Hematopoietic multipotent progenitor cell treated with erythropoietin and hydrocortisone succinate and interleukin-3 and kit ligand, for 15 days (in vitro differentiated cells): ENCODE data around the gene STAT4.
"Not testable (repeated sequence)": the region's sequence is repeated elsewhere in the genome, so short reads cannot be mapped to it uniquely, and the experiment has no call there.

Experiments
- DNase-seq: peaks from one replicate; pipeline ENCODE4 v3.0.0-alpha.2; 2015; ENCODE audit warnings: low spot score

Gene STAT4

DNA sequence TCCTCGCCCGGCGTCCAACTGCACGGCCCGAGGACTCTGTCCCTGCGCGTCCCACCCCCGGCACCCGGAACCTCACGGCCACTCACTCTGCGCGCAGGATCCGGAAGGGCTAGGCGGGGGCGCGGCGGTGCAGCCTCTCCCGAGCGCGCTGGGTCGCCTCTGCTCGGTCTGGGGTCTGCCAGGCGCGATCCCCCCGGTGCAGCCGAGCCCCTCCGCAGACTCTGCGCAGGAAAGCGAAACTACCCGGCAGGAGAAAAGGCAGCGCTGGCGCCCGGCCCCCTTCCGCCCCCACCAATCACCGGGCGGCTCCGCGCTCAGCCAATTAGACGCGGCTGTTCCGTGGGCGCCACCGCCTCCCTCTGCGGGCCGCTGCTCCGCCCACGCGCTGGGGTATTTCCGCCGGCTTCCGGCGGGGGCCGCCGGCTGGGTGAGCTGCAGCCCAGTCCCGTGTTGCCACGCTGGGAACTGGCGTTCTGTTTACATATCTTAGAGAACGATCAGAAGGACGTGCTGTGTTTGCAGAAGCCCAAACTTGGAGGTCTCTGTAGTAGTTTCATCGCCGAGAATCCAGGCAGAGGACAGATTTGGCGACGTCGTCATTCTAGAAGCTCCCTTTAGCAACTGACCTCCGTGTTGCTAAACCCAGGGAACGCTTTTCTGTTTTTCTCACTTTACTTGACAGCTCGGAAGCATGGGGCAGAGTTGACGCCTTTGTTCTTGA is 136.7 kb downstream of the STAT4 start, which contains the start of gene STAT1:
STAT1 (minus strand) TSS at position 240 of the 721 bp plus-strand sequence. CDS start 4,168 bp downstream, outside the sequence.
- DNase-seq = peak; percentile 92

DNA sequence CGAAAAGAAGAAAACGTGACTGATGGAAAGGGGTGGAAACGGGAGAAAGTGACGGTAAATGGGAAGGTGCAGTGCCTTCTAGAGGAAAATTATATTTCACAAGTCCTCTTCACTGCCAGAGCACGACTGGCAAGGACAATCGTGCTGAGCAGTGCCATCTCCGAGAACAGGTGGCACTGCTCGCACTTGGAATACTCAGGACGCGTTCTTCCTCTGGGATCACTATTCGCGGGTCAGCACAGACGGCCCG is 137.2 kb downstream of the STAT4 start:
- no peak for DNase-seq

DNA sequence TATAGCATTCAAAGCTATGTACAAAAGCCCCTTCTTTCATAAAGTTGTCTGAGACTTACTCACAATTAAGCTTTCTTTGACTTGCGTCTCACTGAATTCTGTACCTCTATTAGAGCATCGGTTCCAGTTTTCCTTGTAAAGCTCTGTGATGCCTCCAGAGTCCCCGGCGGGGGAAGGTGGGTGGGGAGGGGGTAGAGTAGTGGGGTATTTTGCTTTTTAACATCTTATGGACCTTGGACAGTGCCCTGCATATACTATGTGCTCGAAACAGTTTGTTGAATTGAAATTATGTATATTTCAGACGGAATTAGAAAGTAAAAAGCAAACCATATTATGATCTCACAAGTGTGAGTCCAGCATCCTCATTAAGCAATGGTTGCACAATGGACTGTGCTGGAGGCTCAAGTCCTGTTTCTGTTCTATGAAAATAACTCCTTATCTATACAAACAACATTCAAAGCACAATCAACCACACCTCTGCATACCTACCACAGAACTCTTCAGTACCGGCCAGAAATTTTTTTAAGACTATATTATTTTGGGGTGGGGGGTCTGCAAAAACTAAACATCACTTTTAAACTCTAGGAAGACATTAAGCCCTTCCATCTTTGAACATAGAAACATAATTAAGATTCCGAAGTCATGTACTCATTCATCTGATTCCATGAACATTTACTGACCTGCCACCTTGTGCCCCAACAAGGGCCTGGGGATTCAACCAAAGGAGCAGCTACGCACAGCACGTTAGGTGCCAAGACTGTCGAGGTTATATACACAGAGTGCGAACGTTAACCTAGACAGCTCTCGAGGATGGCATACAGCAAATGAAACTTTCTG is 137.7 kb downstream of the STAT4 start:
- no peak for DNase-seq

DNA sequence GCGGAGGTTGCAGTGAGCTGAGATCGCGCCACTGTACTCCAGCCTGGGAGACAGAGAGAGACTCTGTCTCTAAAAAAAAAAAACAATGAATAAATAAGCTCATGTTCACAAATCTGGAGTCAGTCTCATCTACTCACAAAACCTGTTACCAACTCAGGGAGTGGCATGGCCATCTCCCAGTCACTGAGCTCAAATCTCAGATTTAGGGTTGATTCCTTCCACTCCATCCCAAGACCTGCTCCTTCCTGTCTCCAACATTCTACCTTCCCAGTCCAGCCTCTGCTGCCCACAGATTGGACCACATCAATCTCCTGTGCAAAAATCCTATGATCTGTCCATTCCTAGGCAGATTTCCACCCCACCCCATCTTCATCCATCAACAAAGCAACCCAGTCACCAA is 138.4 kb downstream of the STAT4 start:
- DNase-seq = no peak

DNA sequence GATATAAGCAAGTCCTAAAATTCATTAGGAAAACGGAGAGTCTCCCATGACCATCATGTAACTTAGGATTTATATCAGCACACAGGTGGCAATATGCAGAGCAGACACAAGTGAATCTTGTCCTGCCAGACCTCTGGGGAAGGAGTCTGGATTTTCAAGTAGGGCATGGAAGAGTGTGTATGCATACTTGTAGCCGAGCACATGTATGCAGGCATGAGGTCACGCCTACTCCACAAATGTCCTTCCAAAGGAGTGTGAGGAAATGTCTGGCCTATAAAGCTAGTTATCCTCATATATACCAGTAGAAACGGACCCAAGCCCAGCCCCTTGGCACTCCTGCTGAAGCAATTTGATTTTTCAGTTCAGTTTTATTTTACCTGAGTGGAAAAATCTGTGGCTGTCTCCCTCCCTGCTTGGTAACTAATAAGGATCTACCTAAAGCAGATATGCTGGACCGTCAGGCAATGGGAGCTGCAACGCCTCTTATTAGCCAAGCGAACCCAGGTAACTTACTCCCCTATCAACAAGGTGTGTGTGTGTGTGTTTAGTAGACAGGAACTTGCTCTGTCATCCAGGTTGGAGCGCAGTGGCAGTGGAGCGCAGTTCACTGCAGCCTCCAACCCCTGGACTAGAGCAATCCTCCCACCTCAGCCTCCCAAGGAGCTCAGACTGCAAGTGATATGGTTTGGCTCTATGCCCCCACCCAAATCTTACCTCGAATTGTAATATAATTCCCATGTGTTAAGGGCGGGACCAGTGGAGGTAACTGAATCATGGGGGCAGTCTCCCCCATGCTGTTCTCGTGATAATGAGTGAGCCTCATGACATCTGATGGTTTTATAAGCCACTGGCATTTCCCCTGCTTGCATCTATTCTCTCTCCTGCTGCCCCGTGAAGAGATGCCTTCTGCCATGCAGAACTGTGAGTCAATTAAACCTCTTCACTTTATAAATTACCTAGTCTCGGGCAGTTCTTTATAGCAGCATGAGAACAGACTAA is 139.6 kb downstream of the STAT4 start:
- DNase-seq = no peak

DNA sequence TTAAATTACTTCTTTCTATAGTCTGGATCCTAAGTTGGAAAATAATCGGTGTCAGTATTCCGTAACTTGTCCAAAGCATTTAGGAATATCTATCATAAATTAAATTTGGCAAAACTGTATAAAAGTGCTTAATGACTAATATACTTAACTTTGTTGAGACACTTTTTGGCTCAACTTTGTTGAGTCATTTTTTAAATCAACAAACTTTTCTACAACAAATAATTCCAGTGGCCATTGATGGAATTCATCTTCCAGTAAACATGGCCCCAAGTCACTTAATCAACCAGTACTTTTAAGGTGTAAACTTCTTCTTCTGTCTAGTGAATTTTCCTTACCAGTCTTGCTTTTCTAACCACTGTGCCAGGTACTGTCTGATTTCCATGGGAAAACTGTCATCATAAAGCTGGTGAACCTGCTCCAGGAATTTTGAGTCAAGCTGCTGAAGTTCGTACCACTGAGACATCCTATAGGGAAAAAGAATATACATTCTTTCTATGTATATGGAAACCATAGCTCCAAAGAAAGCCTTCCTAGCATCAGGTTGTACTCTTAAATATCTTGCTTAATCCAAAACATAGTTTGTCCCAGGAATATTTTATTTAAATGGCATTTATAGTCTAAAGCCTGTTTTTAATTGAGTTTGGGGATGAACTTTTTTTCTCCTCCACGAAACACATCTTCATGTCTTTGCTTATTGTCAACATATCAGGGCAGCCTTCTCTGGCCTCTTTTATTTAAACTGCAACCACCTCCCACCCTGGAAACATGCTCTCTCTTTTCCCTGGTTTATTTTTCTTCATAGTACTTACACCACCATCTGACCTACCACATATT is 141.0 kb downstream of the STAT4 start:
- no peak for DNase-seq

DNA sequence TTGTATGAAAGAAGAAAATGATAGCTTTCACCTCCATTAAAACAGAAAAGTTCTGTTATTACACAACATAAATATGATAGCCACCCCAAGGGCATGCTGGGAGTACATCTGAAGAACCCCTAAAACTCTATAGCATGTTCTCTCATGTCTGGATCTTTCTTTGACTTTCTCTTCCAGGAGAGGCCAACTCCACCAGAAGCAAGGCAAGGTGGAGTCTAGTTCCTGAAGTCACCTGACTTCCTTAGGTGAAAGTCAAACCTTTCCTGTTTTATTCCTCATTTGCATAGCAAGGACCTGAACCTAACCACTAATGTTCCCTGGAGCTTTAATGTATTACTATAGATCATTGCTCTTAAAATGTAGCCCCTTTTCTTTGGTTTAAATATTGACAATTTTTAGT is 142.5 kb downstream of the STAT4 start:
- no peak for DNase-seq

DNA sequence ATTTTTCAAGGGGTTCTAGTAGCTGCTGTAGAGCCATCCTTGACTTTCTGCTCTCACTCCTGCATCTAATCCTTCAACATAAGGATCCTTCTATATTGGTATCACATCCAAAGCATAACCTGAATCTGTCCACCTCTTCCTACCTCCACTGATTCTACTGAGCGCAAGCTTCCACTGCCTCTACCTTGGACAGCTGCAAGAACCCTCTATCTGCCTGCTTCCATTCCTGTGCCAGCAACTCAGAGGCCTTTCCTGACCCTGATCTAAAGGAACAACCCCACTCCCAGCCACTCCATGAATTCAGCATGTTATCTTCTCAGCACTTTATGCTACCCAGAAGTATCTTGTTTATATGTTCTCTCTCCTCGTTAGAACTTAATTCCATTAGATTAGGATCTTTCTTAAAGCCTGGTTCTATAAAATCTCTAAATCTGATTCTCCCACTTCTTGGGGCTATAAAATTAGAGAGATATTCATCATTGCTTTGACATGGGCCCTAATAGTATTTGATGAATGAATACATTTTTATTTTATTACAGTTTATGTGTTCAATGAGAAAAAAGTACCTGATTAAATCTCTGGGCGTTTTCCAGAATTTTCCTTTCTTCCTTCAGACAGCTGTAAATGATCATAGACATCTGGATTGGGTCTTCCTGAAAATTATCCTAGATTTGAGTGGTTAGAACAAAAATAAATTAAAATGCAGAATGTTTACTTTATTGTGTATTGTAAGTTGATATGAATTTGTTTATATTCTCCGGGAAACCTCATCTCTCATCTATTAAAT is 143.6 kb downstream of the STAT4 start:
- no peak for DNase-seq

DNA sequence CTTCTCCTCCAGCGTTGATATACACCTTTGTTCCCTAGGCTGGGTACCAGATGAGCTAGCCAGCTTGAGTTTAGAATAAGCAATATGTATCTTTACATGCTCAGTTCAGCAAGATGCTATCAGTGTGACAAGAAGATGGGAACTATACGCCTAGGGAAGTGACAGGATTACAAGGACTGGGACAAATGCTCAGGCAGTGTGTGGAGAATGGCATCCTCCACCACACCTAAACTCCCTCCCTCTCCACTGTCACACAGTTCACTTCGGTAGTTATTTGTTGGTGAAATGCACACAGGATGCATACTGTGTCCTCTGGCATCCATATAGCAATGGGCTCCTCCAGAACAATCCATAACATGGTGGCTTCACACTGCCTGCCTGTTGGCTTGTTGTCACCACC is 144.5 kb downstream of the STAT4 start:
- DNase-seq = no peak

DNA sequence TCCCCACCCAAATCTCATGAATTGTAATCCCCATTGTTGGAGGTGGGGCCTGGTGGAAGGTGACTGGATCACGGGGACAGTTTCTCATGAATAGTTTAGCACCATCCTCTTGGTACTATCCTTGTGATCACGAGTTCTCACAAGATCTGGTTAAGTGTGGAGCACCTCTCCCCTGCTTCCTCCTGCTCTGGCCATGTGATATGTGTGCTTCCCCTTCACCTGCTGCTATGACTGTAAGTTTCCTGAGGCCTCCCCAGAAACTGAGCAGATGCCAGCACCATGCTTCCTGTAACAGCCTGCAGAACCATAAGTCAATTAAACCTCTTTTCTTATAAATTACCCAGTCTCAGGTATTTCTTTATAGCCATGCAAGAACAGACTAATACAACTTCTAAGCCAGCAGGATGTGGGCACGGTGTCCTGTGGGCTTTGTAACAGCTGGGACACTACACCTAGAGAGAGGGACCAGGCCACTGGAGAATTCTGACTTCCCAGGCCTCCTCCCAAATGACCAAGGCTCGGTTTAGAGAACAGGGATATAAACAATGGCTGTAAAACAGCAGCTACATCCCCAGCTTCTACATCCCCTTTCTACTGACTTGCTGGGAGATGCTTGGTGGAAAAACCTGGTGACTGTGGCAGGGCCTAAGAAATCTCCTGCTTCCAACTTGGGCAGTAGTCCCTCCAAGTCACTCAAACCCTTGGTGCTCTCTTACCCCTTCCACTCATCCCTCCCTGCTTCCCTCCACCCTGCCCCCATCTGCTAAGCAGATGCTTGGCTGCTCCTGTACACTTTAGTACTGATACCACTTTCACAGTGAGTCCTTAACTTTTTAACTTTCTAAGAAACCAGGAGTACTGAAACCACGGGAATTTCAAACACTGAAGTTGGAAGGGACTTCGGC is 147.1 kb downstream of the STAT4 start:
- no peak for DNase-seq

DNA sequence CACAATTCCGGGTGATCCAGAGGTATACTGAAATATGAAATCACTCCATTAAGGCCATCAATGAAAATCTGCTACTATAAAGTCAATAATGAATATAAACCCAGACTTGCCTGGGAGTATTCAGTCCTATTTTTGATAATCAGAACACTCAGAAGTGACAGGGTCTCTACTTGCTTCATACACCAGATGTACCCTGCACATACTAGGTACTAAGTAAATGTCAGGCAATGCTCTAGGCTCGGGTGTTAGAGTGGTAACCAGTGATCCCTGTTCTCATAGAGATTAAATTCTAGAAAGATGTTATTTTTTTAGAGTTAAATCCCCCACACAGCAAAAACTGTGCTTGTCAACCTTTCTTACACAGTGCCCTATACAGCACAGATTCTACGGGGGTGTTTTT is 149.2 kb downstream of the STAT4 start:
- DNase-seq = no peak

DNA sequence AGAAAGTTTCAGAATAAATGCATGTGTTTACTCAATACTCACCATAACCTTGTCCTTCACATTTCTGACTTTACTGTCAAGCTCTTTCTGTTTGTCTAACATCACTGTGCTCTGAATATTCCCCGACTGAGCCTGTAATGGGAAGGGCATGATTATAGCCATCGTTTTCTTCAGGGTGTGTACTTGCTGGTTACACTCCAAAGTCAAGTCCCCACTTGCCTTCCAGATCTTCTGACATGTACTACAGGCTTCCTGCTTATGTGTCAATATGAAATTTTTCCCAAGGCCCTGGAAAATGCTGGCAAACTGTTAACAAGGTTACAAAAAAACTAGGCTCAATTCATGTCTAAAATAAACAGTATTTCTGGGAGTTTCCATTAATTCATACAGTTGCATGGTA is 149.8 kb downstream of the STAT4 start:
- DNase-seq = no peak

DNA sequence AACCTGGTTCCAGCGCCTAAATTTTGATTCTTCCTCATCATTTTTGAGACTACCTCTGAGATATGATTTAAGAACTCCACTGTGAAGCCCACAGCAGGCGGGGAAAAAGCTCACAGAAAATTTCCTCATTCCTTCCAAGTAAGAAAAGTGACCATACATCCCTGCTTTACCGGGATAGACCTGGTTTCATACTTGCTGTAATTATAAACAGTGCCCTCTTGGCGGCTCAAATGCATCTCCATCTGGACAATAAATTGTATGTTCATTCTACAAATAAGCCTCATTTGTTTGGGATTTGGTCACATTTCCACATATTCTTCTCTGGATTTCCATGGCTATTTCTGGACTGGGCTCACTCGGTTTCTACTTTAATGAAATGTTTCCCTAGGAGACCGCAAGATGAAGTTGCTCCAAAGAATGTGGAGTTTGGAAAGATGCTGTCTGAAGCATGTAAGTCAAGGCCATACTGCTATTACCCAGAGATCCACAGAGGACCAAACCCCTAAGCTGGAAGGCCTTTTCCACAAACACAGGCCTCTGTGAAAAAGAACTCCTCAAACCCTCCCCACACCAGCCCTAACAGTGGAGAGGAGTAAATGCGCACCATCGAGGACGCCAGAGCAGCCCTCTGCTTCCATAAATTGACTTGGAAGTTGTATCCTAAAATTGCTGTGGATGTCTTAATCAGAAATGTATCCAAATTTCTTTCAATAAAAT is 150.7 kb downstream of the STAT4 start:
- DNase-seq = no peak

DNA sequence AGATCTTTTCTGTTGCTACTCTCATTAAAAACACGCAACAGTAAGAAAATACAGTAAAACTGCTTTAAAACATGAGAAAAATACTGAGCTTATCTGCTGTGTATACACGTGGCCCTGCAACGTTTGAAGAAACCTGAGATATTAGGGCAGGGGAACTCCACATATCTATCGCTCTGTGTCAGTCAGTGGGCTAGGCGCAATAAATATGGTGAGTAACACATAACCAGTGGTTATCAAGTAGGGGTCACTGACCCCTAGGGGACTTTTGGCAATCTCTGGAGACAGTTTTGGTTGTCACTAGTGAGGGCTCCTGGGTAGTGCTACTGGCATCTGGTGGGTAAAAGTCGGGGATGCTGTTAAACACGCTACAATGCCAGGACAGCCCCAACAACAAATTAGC is 151.7 kb downstream of the STAT4 start:
- DNase-seq = no peak

DNA sequence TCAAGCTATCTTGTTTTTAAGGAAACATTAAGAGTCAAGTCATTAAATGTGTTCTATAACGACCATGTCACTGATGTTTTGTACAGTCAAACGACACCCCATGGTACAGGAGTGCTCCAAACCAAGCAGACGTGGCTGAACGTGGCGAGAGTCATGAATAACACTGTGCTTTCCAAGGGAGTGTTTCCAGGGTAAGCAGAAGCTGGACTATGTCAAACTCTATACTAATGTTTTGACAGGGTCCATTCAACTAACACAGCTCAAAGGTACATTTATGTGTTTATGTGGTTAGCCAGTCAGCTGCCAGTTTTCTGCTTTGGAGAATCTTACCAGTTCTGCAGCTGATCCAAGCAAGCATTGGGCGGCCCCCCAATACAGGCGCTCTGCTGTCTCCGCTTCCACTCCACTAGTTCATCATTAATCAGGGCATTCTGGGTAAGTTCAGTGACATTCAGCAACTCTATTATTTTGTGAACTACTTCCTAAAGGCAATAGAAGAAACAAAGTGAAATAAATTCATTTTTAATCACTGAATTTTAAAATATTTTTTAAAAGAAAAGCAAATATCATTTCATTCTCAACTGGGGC is 153.2 kb downstream of the STAT4 start:
- no peak for DNase-seq

DNA sequence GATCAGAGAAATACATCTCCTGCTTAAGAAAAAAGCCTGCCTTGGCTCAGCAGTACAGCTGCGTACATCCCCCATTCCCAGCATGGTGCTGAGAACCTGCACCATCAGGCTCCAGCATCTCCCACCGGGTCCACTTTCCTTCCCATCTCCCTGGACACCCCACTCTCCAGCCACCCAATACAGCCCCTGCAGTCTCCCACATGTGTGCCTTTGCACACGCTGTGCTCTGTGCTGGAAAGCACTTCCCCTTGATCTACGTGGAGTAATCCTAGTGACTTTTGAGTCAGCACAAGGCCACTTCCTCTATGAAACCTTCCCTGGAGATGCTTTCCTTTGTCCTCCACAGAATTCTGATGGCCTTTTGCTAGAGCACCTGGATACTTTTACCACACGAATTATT is 153.8 kb downstream of the STAT4 start:
- DNase-seq = no peak

DNA sequence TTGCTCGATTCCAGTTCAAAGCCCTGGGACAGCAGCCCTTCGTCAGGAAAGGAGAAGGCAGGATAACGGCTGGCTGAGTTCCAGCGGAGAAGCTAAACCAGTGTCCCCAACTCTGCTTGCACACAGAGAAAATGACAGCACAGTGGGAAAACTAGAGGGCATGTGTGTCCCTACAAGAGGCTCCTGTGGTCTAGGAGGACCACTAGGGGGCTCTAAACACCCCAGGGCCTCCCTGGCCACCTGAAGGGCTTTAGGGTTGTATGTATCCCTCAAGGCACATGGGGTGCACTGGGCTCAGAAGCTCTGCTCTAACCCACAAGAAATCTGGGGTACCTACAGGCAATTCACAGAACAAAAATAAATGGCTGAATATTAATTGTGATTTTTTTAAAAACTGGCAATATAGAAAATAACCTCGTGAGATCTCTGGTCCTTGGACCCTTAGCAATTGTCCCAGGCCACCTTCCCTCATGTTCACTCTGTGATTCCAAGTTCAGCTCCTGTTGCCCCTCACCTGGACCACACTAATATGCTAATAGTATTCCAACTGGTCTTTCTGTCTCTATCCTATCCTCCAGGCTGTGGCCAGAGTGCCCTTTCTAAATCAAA is 154.4 kb downstream of the STAT4 start:
- DNase-seq = peak; percentile 74

DNA sequence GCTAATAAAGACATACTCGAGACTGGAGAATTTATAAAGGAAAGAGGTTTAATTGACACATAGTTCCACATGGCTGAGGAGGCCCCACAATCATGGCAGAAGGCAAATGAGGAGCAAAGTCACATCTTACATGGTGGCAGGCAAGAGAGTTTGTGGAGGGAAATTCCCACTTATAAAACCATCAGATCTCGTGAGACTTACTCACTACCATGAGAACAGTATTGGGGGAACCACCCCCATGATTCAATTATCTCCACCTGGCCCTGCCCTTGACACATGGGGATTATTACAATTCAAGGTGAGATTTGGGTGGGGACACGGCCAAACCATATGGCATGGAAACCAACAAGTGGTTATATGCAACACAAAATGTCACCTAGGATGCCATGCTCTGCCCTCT is 155.5 kb downstream of the STAT4 start:
- not testable (repeated sequence) for DNase-seq
